Right renal pelvis (tissue), 4 donors: Measurements from ENCODE around the gene TRIM14. TPM values are rescaled to one million over a fixed set of nuclear protein-coding genes. Genes with fewer than 3 reads are reported as not detected.
"Not testable (repeated sequence)": the region's sequence is repeated elsewhere in the genome, so short reads cannot be mapped to it uniquely, and the experiment has no call there.

Experiments used
- DNase-seq, 4 donors: peaks; one replicate each; pipeline ENCODE4 v3.0.0-alpha.2; 2013; ENCODE audit warnings: low read depth in 4 of 4, low spot score in 3 of 4, missing footprints in 1 of 4
- polyA plus RNA-seq, 4 donors: library from polyadenylated mRNA; unstranded; fragments of 120-200 nt; gene quantifications; one replicate each; pipeline ENCODE4 v1.2.1, GENCODE V29; 2013; ENCODE audit not compliant: insufficient read length in 4 of 4

TRIM14 gene
- polyA plus RNA-seq, 4 donors, result 4.8 to 6.5 (median 5.2) TPM

DNA sequence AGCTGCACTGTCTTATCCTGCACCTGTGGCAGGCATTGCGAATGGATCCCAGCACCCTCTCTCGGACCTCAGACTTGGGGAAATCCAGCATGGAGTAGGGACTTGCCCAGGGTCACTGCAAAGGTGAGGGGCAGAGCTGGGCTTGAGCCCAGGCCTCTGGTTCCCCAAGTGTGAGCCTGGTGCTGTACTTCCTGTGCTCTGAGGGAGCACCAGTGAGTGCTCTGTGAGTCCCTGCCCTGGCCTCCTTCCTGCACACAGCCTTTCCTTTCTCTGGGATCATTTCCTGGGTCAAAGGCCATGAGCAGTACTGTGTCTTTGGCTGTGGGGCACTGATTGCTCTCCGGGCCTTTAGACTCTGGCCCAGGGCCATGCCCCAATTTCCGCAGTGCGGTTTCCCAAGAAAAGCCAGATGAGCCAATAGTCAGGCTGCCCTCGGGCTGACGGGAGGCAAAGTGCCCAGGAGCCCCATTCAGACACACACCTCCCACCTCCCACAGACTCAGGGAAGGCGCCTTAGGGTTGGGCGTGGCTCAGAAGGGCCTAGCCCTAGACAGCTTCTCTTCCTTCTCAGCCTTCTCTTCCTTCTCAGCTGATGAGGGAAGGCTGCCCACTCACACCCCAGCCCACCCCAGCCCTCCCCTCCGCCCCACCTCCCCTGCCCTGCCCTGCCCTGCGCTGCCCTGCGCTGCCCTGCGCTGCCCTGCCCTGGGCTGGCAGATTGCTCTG is 23.3 kb upstream of the TRIM14 start:
- no peak for DNase-seq

- DNase-seq, result no peak
Measured at GRCh38 chr9:98140503-98140902, 21.5 kb upstream of the TRIM14 start.

GRCh38 chr9:98136489-98136888 is 17.5 kb upstream of the TRIM14 start:
- DNase-seq, result no peak

- DNase-seq, result no peak
Measured at GRCh38 chr9:98135938-98136337, 16.9 kb upstream of the TRIM14 start.

- no peak for DNase-seq
Measured at GRCh38 chr9:98135558-98135934, 16.5 kb upstream of the TRIM14 start.

- DNase-seq, result no peak
Measured at GRCh38 chr9:98134702-98135557, 15.9 kb upstream of the TRIM14 start.

GRCh38 chr9:98132806-98133631 is 14.0 kb upstream of the TRIM14 start:
- no peak for DNase-seq

DNA sequence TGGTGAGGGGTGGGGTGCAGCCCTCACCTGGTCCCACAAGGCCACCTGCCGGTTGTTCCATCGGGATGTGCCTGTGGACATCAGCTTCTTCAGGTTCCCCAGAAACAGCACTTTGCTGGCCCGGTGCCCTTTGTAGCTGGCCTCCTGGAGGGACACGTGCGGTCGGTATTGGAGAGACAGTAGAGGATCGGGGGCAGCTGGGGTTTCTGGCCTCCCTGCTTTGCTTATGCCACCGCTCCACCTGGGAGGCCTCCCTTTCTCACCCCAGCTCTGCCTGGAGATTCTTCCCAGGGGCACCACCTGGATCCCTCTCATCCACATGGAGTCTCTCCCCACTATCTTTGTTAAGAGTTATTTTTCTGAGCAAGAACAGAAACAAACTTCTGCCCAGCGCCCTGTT is 13.1 kb upstream of the TRIM14 start:
- no peak for DNase-seq

DNA sequence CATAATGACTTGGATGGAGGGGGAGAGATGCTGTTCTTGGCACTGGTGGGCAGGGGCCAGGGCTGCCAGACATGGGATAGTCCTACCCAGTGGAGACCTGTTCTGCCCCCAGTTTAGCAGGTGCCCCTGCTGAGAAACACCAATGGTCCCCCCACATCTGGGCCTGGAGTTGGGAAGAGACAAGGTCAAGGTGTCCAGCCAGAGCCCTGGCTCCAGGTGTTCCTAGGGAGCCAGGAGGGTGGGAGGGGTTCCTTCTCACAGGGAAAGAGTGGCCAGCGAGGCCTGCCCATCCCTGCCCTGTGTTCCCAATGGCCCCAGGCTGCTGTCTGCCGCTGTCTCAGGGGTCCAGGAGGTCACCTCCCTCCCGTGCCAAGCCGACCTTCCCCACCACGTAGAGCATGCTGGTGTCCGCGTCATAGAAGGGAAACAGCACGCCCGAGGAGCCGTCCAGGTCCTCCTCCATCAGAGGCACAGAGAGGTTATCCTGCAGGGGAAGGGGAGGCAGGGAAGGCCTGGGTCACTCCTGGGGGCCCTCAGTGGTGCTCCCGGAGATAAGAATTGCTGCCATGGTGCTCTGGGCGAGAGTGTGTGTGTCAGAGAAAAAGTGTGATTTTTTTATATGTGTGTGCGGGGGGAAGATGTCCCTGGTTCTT is 11.7 kb upstream of the TRIM14 start:
- DNase-seq, result no peak

DNA sequence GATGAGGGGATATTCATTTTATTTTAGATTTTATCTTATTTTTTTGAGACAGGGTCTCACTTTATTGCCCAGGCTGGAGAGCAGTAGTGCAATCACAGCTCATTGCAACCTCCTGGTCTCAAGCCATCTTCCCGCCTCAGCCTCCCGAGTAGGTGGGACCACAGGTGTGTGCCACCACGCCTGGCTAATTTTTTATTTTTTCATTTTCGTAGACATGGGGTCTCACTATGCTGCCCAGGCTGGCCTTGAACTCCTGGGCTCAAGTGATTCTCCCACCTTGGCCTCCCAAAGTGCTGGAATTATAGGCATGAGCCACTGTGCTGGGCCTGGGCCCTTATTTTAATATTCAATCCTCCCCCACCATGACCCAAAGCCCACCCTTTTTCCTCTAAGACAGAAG is 11.0 kb upstream of the TRIM14 start:
- not testable (repeated sequence) for DNase-seq

DNA sequence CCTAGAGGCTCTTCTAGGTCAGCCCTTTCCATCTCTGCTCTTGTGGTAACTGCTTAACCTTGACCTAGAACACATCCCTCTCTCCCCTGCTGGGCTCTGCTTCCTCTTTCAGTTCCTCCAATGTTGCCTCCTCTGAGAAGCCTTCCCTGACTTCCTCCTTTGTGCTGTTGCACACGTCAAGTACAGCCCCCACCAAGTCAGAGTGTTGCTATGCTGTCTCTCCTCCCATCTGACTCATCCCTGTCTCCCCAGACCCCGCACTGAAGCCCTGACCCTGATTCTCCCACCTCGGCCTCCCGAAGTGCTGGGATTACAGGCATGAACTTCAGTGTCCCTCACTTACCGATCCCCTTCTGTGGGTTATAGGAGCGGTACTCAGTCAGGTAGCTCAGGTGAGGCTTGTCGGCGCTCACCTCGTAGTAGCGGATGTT is 10.4 kb upstream of the TRIM14 start:
- DNase-seq, result no peak

- no peak for DNase-seq
Measured at GRCh38 chr9:98128316-98128715, 9.3 kb upstream of the TRIM14 start.

DNA sequence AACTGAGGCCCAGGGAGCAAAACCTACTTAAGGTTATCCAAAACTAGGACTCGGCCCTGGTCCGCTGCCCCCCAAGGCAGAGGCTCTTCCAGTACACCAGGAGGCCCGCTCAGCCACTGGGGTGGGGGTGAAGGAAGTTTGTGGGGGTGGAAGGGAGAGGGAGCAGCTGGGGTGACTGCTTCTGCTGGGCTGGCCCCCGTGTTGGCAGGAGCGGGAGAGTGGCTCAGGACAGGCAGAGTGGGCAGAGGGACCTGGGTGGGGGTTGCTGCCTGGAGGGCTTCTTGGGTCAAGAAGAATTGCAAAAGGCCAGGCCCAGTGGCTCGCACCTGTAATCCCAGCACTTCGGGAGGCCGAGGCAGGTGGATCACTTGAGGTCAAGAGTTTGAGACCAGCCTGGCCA is 8.2 kb upstream of the TRIM14 start:
- DNase-seq, result no peak

DNA sequence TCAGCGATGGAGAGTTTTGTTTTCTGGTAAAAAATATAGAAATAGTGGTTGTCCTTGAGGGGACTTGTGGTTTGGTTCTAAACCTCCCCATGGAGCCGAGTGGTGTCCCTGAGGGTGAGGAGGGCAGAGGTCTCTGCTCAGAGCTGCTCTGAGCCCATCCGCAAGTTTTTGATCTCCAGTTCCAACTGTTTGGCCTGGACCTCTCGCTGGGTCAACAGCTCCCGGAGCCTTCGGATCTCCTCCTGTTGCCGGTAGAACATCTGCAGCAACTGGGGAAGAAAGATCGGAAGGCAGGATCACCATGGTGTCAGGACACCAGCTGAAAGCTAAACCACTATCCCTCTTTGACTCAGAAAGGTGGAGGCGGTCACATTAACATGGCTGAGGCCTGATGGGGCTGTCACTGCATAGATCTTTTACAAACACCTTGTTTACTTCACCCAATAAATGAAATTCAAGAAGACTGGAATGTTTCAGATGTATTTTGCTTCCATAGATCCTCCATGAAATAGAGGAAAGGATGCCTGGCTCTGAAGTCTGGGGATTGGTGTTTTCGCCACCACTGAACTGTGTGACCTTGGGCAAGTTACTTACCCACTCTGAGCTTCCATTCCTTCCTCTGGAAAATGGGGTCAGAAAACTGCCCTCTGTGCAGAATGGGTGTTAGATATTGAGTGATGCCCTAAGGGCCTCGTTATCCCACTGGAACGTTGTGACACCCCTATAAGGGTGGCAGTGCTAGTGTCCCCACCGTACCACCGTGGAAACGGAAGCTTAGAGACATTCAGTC is 5.8 kb upstream of the TRIM14 start:
- DNase-seq, result no peak

GRCh38 chr9:98124091-98124490 is 5.1 kb upstream of the TRIM14 start:
- DNase-seq, result not testable (repeated sequence)

- DNase-seq, result no peak
Measured at GRCh38 chr9:98121058-98121457, 2.0 kb upstream of the TRIM14 start.

- DNase-seq, result no peak
Measured at GRCh38 chr9:98120476-98120875, 1.5 kb upstream of the TRIM14 start.

DNA sequence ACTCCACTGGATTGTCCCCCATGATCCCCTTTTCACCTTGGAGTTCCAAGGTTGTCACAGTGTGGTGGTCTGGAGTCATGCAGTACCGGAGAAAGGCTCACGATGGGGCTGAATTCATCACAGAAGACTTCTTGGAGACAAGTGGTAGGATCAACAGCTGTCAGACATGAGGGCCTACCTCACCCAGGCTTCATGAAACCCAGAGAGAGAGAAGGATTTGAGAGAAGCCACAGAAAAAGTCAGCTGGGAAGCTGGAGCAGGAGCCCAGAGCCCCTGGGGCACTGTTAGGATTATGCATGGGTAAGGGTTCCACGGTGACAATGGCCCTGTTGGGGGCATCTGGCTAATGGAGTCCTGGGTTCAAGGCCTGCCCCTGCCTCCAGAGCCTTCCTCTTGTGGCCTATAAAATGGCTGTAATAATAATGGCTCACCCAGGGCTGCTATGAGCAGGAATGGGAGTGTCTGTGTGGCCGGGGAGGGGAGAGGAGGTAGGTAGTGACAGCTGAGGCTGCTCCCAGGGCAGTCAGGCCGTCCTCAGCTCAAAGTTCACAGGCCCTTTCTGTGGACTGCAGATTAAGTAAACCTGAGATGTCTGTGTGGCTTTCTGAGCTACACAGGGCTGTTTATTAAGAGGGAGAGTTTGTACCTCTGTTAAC is 910 bp downstream of the TRIM14 start:
- no peak for DNase-seq

DNA sequence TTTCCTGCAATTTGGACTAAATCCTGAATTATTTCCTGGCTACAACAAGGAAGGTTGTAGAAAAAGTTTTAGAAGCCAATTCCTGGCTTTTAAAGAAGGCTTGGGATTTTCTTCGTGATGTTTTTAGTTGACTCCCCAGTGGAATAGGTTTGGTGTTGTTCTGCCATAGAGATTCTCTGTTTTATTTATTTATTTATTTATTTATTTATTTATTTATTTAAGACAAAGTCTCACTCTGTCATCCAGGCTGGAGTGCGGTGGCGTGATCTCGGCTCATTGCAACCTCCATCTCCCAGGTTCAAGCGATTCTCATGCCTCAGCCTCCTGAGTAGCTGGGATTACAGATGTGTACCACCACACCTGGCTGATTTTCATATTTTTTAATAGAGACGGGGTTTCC is 1.9 kb downstream of the TRIM14 start:
- DNase-seq, result not testable (repeated sequence)
